ENCODE measurements around the gene KCNJ13.

GRCh38 chr2:232721882-232722281, 54.5 kb downstream of the KCNJ13 start:
- TF ChIP-seq, protein P1, sequence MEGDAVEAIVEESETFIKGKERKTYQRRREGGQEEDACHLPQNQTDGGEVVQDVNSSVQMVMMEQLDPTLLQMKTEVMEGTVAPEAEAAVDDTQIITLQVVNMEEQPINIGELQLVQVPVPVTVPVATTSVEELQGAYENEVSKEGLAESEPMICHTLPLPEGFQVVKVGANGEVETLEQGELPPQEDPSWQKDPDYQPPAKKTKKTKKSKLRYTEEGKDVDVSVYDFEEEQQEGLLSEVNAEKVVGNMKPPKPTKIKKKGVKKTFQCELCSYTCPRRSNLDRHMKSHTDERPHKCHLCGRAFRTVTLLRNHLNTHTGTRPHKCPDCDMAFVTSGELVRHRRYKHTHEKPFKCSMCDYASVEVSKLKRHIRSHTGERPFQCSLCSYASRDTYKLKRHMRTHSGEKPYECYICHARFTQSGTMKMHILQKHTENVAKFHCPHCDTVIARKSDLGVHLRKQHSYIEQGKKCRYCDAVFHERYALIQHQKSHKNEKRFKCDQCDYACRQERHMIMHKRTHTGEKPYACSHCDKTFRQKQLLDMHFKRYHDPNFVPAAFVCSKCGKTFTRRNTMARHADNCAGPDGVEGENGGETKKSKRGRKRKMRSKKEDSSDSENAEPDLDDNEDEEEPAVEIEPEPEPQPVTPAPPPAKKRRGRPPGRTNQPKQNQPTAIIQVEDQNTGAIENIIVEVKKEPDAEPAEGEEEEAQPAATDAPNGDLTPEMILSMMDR (IDR thresholded peaks at IDR 0.05; ENCODE audit: poor library complexity, severe bottlenecking): no peak
- TF ChIP-seq TAF1 (IDR thresholded peaks at IDR 0.05; ENCODE audit: low read depth): no peak

All from neural cell (in vitro differentiated cells).